ENCODE measurements around the gene ZMAT5. TPM values are rescaled to one million over a fixed set of nuclear protein-coding genes. Genes with fewer than 3 reads are reported as not detected.

ZMAT5 gene
- polyA plus RNA-seq, 1 donor (not counting 4 experiments of a cell fraction or from before 2014, with no cell fraction given), result 11.1 TPM

DNA sequence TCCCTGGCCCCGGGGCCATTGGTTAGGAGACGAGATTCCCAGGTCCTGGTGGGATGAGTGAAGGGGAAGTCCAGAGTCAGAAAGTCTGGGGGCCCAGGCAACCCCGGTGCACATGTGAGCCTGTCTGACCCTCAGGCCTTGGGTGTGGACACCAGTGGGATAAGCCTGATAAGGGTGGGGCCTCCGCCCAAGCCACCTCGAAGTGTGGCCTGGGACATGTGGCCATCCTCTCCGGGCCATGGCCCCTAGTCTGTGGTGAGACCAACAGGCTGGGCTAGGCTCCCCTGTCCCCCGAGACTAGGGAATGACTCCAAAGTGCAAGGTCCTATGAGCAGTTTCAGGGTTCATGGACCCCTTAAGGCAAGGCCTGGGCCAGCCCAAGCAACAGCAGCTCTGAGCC, 40.7 kb downstream of the ZMAT5 start:
- H3K4me3 ChIP-seq (ENCODE audit: control insufficient read depth in 2 of 3, extremely low read depth in 1 of 3, insufficient read depth in 2 of 3, low read depth in 1 of 3, low read length in 3 of 3), result no peak overlapping the region
- H3K79me2 ChIP-seq (ENCODE audit: control insufficient read depth, insufficient read depth, low read length), result no peaks in the 10 kb centered on the region
- H3K36me3 ChIP-seq (ENCODE audit: control insufficient read depth in 2 of 2, extremely low read depth in 1 of 2, insufficient read depth in 2 of 2, low read length in 2 of 2), result peaks cover 0 to 2% of the 10 kb centered on the region in 2 experiments
- peaks cover 31% of the 10 kb centered on the region for H3K27me3 ChIP-seq (ENCODE audit: control insufficient read depth, extremely low read depth, insufficient read depth, low read length)
- H3K9me1 ChIP-seq (ENCODE audit: control insufficient read depth, extremely low read depth, insufficient read depth, low read length), result no peaks in the 10 kb centered on the region
- no peak overlapping the region for H2AFZ ChIP-seq (ENCODE audit: control insufficient read depth, low read length)
- DNase-seq (ENCODE audit: low read depth, low spot score) (no peak), FAIRE-seq (no peak)
- no peak overlapping the region for H3K4me2 ChIP-seq (ENCODE audit: control insufficient read depth, extremely low read depth, insufficient read depth, low read depth, low read length)
- no peaks in the 10 kb centered on the region for H3K4me1 ChIP-seq (ENCODE audit: control insufficient read depth, extremely low read depth, insufficient read depth, low read length)
- no peak overlapping the region for H3K9ac ChIP-seq (ENCODE audit: control insufficient read depth, extremely low read depth, insufficient read depth, low read length)
- no peaks in the 10 kb centered on the region for H3K9me3 ChIP-seq (ENCODE audit: control insufficient read depth, low read depth, low read length)
- no peaks in the 10 kb centered on the region for H4K20me1 ChIP-seq (ENCODE audit: control insufficient read depth, extremely low read depth, insufficient read depth, low read length)
- TF ChIP-seq, protein P1, sequence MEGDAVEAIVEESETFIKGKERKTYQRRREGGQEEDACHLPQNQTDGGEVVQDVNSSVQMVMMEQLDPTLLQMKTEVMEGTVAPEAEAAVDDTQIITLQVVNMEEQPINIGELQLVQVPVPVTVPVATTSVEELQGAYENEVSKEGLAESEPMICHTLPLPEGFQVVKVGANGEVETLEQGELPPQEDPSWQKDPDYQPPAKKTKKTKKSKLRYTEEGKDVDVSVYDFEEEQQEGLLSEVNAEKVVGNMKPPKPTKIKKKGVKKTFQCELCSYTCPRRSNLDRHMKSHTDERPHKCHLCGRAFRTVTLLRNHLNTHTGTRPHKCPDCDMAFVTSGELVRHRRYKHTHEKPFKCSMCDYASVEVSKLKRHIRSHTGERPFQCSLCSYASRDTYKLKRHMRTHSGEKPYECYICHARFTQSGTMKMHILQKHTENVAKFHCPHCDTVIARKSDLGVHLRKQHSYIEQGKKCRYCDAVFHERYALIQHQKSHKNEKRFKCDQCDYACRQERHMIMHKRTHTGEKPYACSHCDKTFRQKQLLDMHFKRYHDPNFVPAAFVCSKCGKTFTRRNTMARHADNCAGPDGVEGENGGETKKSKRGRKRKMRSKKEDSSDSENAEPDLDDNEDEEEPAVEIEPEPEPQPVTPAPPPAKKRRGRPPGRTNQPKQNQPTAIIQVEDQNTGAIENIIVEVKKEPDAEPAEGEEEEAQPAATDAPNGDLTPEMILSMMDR (optimal IDR thresholded peaks at IDR 0.05 in 1 of 3, IDR thresholded peaks at IDR 0.05 in 1 of 3, conservative IDR thresholded peaks at IDR 0.05 in 1 of 3; ENCODE audit: extremely low read depth in 1 of 3, insufficient read depth in 2 of 3, low read length in 3 of 3), result no peak
- TF ChIP-seq EZH2 (IDR thresholded peaks at IDR 0.05; ENCODE audit: low read length), result no peak
- dilution Hi-C loops (cut with MboI; ENCODE audit: extremely low pct_ligation_motif_present, low sequenced_read_pairs), result no loop called here
- no peak overlapping the region for H3K27ac ChIP-seq (ENCODE audit: control insufficient read depth, insufficient read depth, low read length)

DNA sequence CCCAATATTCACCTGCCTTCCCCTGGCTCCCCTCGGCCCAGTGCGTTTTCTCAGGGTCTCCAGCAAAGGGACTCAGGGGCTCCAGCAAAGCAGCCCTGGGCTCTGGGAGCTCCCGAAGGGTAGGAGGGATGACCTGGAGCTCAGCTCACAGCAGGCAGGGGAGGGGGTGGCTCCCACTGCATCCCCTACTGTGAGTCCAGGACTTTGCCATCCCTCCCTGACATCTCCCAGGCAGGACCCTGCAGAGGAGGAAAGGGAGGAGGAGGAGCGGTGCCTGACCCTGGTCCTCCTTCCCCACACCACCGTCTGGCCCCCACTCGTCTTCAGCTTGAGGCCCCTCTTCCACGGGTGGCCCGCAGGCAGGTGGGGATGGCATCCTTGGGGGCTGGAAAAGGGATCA, 42.0 kb downstream of the ZMAT5 start:
- no peaks in the 10 kb centered on the region for H3K36me3 ChIP-seq (ENCODE audit: control insufficient read depth in 2 of 2, extremely low read depth in 1 of 2, insufficient read depth in 2 of 2, low read length in 2 of 2)
- no peaks in the 10 kb centered on the region for H3K4me1 ChIP-seq (ENCODE audit: control insufficient read depth, extremely low read depth, insufficient read depth, low read length)
- no peak for FAIRE-seq
- no peak overlapping the region for H2AFZ ChIP-seq (ENCODE audit: control insufficient read depth, low read length)
- H3K4me2 ChIP-seq (ENCODE audit: control insufficient read depth, extremely low read depth, insufficient read depth, low read depth, low read length), result no peak overlapping the region
- peaks cover 37% of the 10 kb centered on the region for H3K27me3 ChIP-seq (ENCODE audit: control insufficient read depth, extremely low read depth, insufficient read depth, low read length)
- H3K4me3 ChIP-seq (ENCODE audit: control insufficient read depth in 2 of 3, extremely low read depth in 1 of 3, insufficient read depth in 2 of 3, low read depth in 1 of 3, low read length in 3 of 3), result no peak overlapping the region
- H4K20me1 ChIP-seq (ENCODE audit: control insufficient read depth, extremely low read depth, insufficient read depth, low read length), result no peaks in the 10 kb centered on the region
- TF ChIP-seq, protein P1 (optimal IDR thresholded peaks at IDR 0.05 in 1 of 3, IDR thresholded peaks at IDR 0.05 in 1 of 3, conservative IDR thresholded peaks at IDR 0.05 in 1 of 3; ENCODE audit: extremely low read depth in 1 of 3, insufficient read depth in 2 of 3, low read length in 3 of 3), result no peak
- TF ChIP-seq EZH2 (IDR thresholded peaks at IDR 0.05; ENCODE audit: low read length), result no peak
- H3K27ac ChIP-seq (ENCODE audit: control insufficient read depth, insufficient read depth, low read length), result no peak overlapping the region
- no peak overlapping the region for H3K9ac ChIP-seq (ENCODE audit: control insufficient read depth, extremely low read depth, insufficient read depth, low read length)
- no peak for DNase-seq (ENCODE audit: low read depth, low spot score)
- H3K9me3 ChIP-seq (ENCODE audit: control insufficient read depth, low read depth, low read length), result no peaks in the 10 kb centered on the region
- dilution Hi-C loops (cut with MboI; ENCODE audit: extremely low pct_ligation_motif_present, low sequenced_read_pairs), result no loop called here
- no peaks in the 10 kb centered on the region for H3K79me2 ChIP-seq (ENCODE audit: control insufficient read depth, insufficient read depth, low read length)
- no peaks in the 10 kb centered on the region for H3K9me1 ChIP-seq (ENCODE audit: control insufficient read depth, extremely low read depth, insufficient read depth, low read length)
